ENCODE results near the gene WWP2. TPM values are rescaled to one million over a fixed set of nuclear protein-coding genes. Genes with fewer than 3 reads are reported as not detected.

The WWP2 gene
- total and polyA plus RNA-seq, 2 donors (not counting 3 experiments of a cell fraction or from before 2014, with no cell fraction given), result 17.9 to 44.9 TPM

DNA sequence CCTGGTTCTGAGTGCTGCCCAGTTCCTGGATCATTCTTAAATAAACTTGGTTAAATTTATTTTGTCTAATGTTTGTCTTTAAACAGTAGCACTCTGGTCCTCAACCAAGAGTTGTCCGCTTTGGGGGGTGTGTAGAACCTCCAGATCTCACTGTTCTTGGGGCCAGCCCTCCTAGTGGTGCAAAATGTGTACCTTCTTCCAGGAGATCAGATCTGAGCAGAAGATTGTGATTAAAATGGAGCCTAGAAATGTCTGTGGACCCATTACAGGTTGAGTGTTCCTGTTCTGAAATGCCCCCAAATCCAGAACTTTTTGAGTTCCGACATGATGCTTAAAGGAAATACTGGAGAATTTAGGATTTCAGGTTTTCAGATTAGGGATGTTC, 143.0 kb downstream of the WWP2 start:
- Histone ChIP-seq H3K27me3 (ENCODE audit: control insufficient read depth in 2 of 2, insufficient read depth in 2 of 2, low read length in 2 of 2) (no peaks in the 10 kb centered on the region), H2AFZ (ENCODE audit: low read depth, low read length) (no peak overlapping the region), H3K4me1 (ENCODE audit: control insufficient read depth, extremely low read depth, insufficient read depth, low read length) (no peaks in the 10 kb centered on the region), H3K27ac (ENCODE audit: insufficient read depth, low read depth, low read length) (no peak overlapping the region), H3K9me3 (replicated peaks; ENCODE audit: control insufficient read depth, insufficient read depth, low read length) (no peaks in the 10 kb centered on the region), H3K79me2 (ENCODE audit: control insufficient read depth, insufficient read depth, low read length) (no peaks in the 10 kb centered on the region), H3K9me1 (replicated peaks; ENCODE audit: control insufficient read depth, extremely low read depth, insufficient read depth, low read length) (no peaks in the 10 kb centered on the region), H3K4me3 (replicated peaks in 1 of 3; ENCODE audit: insufficient read depth in 1 of 3, low read depth in 1 of 3, low read length in 3 of 3) (no peak overlapping the region), H3K9ac (replicated peaks; ENCODE audit: extremely low read depth, insufficient read depth, low read length) (no peak overlapping the region), H4K20me1 (replicated peaks; ENCODE audit: control insufficient read depth, extremely low read depth, insufficient read depth, low read length) (no peaks in the 10 kb centered on the region), H3K36me3 (ENCODE audit: control insufficient read depth in 2 of 2, extremely low read depth in 1 of 2, insufficient read depth in 2 of 2, low read length in 2 of 2) (peaks cover 0 to 4% of the 10 kb centered on the region in 2 experiments), H3K4me2 (ENCODE audit: insufficient read depth, low read length) (no peak overlapping the region)
- TF ChIP-seq JUN (IDR thresholded peaks at IDR 0.05; ENCODE audit: borderline replicate concordance, insufficient read depth, insufficient read length, low read depth), result no peak
- TF ChIP-seq, protein P1, sequence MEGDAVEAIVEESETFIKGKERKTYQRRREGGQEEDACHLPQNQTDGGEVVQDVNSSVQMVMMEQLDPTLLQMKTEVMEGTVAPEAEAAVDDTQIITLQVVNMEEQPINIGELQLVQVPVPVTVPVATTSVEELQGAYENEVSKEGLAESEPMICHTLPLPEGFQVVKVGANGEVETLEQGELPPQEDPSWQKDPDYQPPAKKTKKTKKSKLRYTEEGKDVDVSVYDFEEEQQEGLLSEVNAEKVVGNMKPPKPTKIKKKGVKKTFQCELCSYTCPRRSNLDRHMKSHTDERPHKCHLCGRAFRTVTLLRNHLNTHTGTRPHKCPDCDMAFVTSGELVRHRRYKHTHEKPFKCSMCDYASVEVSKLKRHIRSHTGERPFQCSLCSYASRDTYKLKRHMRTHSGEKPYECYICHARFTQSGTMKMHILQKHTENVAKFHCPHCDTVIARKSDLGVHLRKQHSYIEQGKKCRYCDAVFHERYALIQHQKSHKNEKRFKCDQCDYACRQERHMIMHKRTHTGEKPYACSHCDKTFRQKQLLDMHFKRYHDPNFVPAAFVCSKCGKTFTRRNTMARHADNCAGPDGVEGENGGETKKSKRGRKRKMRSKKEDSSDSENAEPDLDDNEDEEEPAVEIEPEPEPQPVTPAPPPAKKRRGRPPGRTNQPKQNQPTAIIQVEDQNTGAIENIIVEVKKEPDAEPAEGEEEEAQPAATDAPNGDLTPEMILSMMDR (IDR thresholded peaks at IDR 0.05; ENCODE audit: extremely low read depth in 1 of 2, insufficient read depth in 1 of 2, low read depth in 1 of 2, low read length in 2 of 2), result no peak
- no peak for TF ChIP-seq POLR2A (IDR thresholded peaks at IDR 0.05; ENCODE audit: low read depth, low read length)
- no peak for TF ChIP-seq POLR2AphosphoS5 (IDR thresholded peaks at IDR 0.05; ENCODE audit: insufficient read depth, low read depth, low read length)
- TF ChIP-seq GATA2 (IDR thresholded peaks at IDR 0.05; ENCODE audit: insufficient read depth, insufficient read length, low read depth, low read length), result no peak
- TF ChIP-seq MAX (IDR thresholded peaks at IDR 0.05; ENCODE audit: insufficient read depth, insufficient read length), result no peak
- TF ChIP-seq EZH2 (IDR thresholded peaks at IDR 0.05; ENCODE audit: borderline replicate concordance, low read depth, low read length, severe bottlenecking), result no peak
- no peak for TF ChIP-seq FOS (IDR thresholded peaks at IDR 0.05; ENCODE audit: borderline replicate concordance, insufficient read depth, low read length)
- no peak for TF ChIP-seq MYC (IDR thresholded peaks at IDR 0.05; ENCODE audit: low read depth, low read length)
- CTCF ChIA-PET, result interaction anchor here (0.6 to 5.4 kb wide), 2 partner anchors 24 to 60 kb away, joined by 3 to 32 read pairs; no protein-coding TSS in a partner anchor
- POLR2A ChIA-PET, result no interaction called here
- intact Hi-C loops (cut with micrococcal nuclease) (no loop called here), dilution Hi-C loops (cut with MboI; ENCODE audit: extremely low pct_ligation_motif_present, low sequenced_read_pairs) (no loop called here)
- BruUV-seq (replicated peaks), result no TSS peak
- DNase-seq (ENCODE audit: low read depth, low spot score), result no peak
- no peak for FAIRE-seq

All from endothelial cell of umbilical vein (primary cell).